IMR-90 (cell line): ENCODE results near the gene PYY. TPM values are rescaled to one million over a fixed set of nuclear protein-coding genes. Genes with fewer than 3 reads are reported as not detected.
A peak's percentile ranks its signal among the peaks of the same experiment; 100 is the strongest.

Source experiments
- ATAC-seq: fragments of 200-7000 bp; cut with Tn5 transposase; 2 replicates; pipeline ENCODE4 v1.9.1; 2020; ENCODE audit warnings: low read depth, mild to moderate bottlenecking, moderate library complexity
- BruUV-seq: library from RNA; stranded (reverse); fragments of 400-500 nt; replicated peaks from 2 replicates; lab custom pipeline; 2021; lab: Mats Ljungman, UMichigan
- CTCF ChIA-PET: fragments of 300-600 bp; formaldehyde crosslinking; extraction: SDS; loops from one replicate; lab custom pipeline; 2021; ENCODE audit warnings: antibody characterized with exemption; lab: Yijun Ruan, JAX
- POLR2A ChIA-PET: fragments of 300-600 bp; sonication (Branson Sonifier 250); formaldehyde crosslinking; loops from one replicate; lab custom pipeline; 2022; ENCODE audit warnings: antibody characterized with exemption; ENCODE audit not compliant: unreplicated experiment; lab: Charles Lee
- DNase-seq: peaks from one replicate; pipeline ENCODE4 v3.0.0; 2013
- H2AFZ ChIP-seq: replicated peaks from 2 replicates; pipeline ENCODE3; 2013; ENCODE audit warnings: low read length, mild to moderate bottlenecking; ENCODE audit not compliant: poor library complexity
- H2AK5ac ChIP-seq: 2 replicates; pipeline ENCODE4 v1.6.1; 2013; ENCODE audit warnings: low read depth, low read length, inconsistent platforms
- H2AK9ac ChIP-seq: replicated peaks from 2 replicates; pipeline ENCODE3; 2013; ENCODE audit warnings: mild to moderate bottlenecking, low read depth, low read length, moderate library complexity; ENCODE audit not compliant: poor library complexity
- H2BK120ac ChIP-seq: 2 replicates; pipeline ENCODE4 v1.6.1; 2013; ENCODE audit warnings: low read depth, low read length, inconsistent platforms
- H2BK15ac ChIP-seq: 3 replicates; pipeline ENCODE4 v1.6.1; 2013; ENCODE audit warnings: low read depth, low read length, inconsistent platforms
- H2BK20ac ChIP-seq: 2 replicates; pipeline ENCODE4 v1.6.1; 2013; ENCODE audit warnings: low read depth, mild to moderate bottlenecking, inconsistent platforms, low read length, moderate library complexity
- H2BK5ac ChIP-seq: 2 replicates; pipeline ENCODE4 v1.6.1; 2013; ENCODE audit warnings: mild to moderate bottlenecking, low read depth, low read length, inconsistent platforms; ENCODE audit not compliant: poor library complexity, severe bottlenecking
- H3K14ac ChIP-seq: replicated peaks from 2 replicates; pipeline ENCODE4 v1.6.1; 2013; ENCODE audit warnings: low read depth, low read length, inconsistent platforms
- H3K18ac ChIP-seq: 2 replicates; pipeline ENCODE4 v1.6.1; 2013; ENCODE audit warnings: low read depth, low read length, control low read depth
- H3K23ac ChIP-seq: 2 replicates; pipeline ENCODE4 v1.6.1; 2013; ENCODE audit warnings: low read depth, low read length, inconsistent platforms
- H3K27ac ChIP-seq: 2 replicates; pipeline ENCODE4 v1.5.1; 2013; ENCODE audit warnings: mild to moderate bottlenecking, control low read depth, low read length; ENCODE audit not compliant: insufficient read depth
- H3K27me3 ChIP-seq: 2 replicates; pipeline ENCODE4 v1.6.1; 2013; ENCODE audit warnings: low read length; ENCODE audit not compliant: control insufficient read depth, insufficient read depth
- H3K36me3 ChIP-seq: 2 replicates; pipeline ENCODE4 v1.6.1; 2013; ENCODE audit warnings: low read length, mixed read lengths; ENCODE audit not compliant: control insufficient read depth, insufficient read depth
- H3K4ac ChIP-seq: 2 replicates; pipeline ENCODE4 v1.6.1; 2013; ENCODE audit warnings: low read depth, low read length, inconsistent platforms
- H3K4me1 ChIP-seq: 2 replicates; pipeline ENCODE4 v1.6.1; 2013; ENCODE audit warnings: low read length, mixed read lengths; ENCODE audit not compliant: control insufficient read depth, insufficient read depth
- H3K4me2 ChIP-seq: 2 replicates; pipeline ENCODE4 v1.6.1; 2013; ENCODE audit warnings: low read depth, mild to moderate bottlenecking, control low read depth, low read length, moderate library complexity
- H3K4me3 ChIP-seq: 2 replicates; pipeline ENCODE4 v1.5.1; 2013; ENCODE audit warnings: low read depth, mild to moderate bottlenecking, control low read depth, low read length, moderate library complexity; ENCODE audit not compliant: insufficient read depth
- H3K56ac ChIP-seq: 2 replicates; pipeline ENCODE4 v1.6.1; 2013; ENCODE audit warnings: low read length, inconsistent platforms; ENCODE audit not compliant: insufficient read depth; ENCODE audit errors: extremely low read depth
- H3K79me1 ChIP-seq, 2 experiments: 2 replicates each; pipeline ENCODE4 v1.6.1; 2013; ENCODE audit warnings: low read length in 2 of 2, inconsistent platforms in 1 of 2, low read depth in 1 of 2
- H3K9ac ChIP-seq: 2 replicates; pipeline ENCODE4 v1.6.1; 2013; ENCODE audit warnings: low read depth, low read length, control low read depth
- H3K9me1 ChIP-seq: 2 replicates; pipeline ENCODE4 v1.6.1; 2013; ENCODE audit warnings: low read length, inconsistent platforms; ENCODE audit not compliant: insufficient read depth
- H3K9me3 ChIP-seq: 2 replicates; pipeline ENCODE4 v1.6.1; 2013; ENCODE audit warnings: low read length; ENCODE audit not compliant: control insufficient read depth, insufficient read depth
- H4K20me1 ChIP-seq: 2 replicates; pipeline ENCODE4 v1.6.1; 2013; ENCODE audit warnings: low read length, inconsistent platforms; ENCODE audit not compliant: insufficient read depth
- H4K5ac ChIP-seq: 2 replicates; pipeline ENCODE4 v1.6.1; 2013; ENCODE audit warnings: mild to moderate bottlenecking, low read depth, low read length, control low read depth
- H4K8ac ChIP-seq, 2 experiments: 2 replicates each; pipeline ENCODE4 v1.6.1; 2013; ENCODE audit warnings: low read depth in 2 of 2, low read length in 2 of 2, control low read depth in 1 of 2, inconsistent platforms in 1 of 2
- H4K91ac ChIP-seq: 2 replicates; pipeline ENCODE4 v1.6.1; 2013; ENCODE audit warnings: low read depth, low read length, inconsistent platforms; ENCODE audit not compliant: insufficient read depth
- NFE2L2 ChIP-seq: fragments of 150-350 bp; IDR thresholded peaks from 2 replicates; pipeline ENCODE4 v1.6.1; 2016; ENCODE audit warnings: low read depth, mild to moderate bottlenecking, low read length
- POLR2A ChIP-seq: IDR thresholded peaks from 2 replicates; pipeline ENCODE4 v1.6.1; 2012; ENCODE audit warnings: mild to moderate bottlenecking, low read depth, low read length
- RCOR1 ChIP-seq: IDR thresholded peaks from 2 replicates; pipeline ENCODE4 v1.6.1; 2012; ENCODE audit warnings: mild to moderate bottlenecking, low read length, improper control_type of control experiment; ENCODE audit not compliant: insufficient replicate concordance
- WGBS, 2 experiments: methylation state at CpG; one replicate each; pipeline versions ENCODE4 v1.1.5 to v1.1.7; 2013; ENCODE audit warnings: missing lambda C conversion rate in 2 of 2; ENCODE audit not compliant: insufficient read length in 1 of 2; ENCODE audit errors: extremely low coverage in 2 of 2; 5-methylcytosine and 5-hydroxymethylcytosine counted together
- dilution Hi-C: fragments of 300-500 bp; cut with HindIII; formaldehyde crosslinking; loops from one replicate; pipeline ENCODE4 v1.14.3; 2018; ENCODE audit warnings: low sequenced_read_pairs; ENCODE audit not compliant: unreplicated experiment
- in situ Hi-C: fragments of 300-500 bp; cut with MboI; formaldehyde crosslinking; loops from 3 replicates; pipeline ENCODE4 v1.14.3; 2019; ENCODE audit warnings: low sequenced_read_pairs, inconsistent platforms, mixed read lengths
- intact Hi-C: fragments of 100-400 bp; cut with micrococcal nuclease; formaldehyde crosslinking; loops from 2 replicates; pipeline ENCODE4 v1.10.0; 2022
- polyA plus RNA-seq, 3 experiments: library from polyadenylated mRNA; depleted of rRNA; stranded (reverse); fragments of >200 nt; gene quantifications; 2 replicates each; pipeline ENCODE4 v1.2.3, GENCODE V29; 2012; ENCODE audit warnings: low replicate concordance in 1 of 3
- total RNA-seq: library from RNA; depleted of rRNA; stranded (reverse); fragments of >200 nt; gene quantifications from 2 replicates; pipeline ENCODE4 v1.2.3, GENCODE V29; 2012
- TF ChIP-seq, protein P1 (sequence below): fragments of 150-350 bp; IDR thresholded peaks from 2 replicates; pipeline ENCODE4 v1.6.1; 2016; ENCODE audit warnings: low read depth, mild to moderate bottlenecking, low read length, moderate library complexity, borderline replicate concordance
- TF ChIP-seq, protein P2 (sequence below): fragments of 150-350 bp; IDR thresholded peaks from 2 replicates; pipeline ENCODE4 v1.6.1; 2017; ENCODE audit warnings: mild to moderate bottlenecking, antibody characterized with exemption, low read length, low read depth

PYY gene
- total and polyA plus RNA-seq, 2 of the 4 experiments (the other 2 are of a cell fraction) = not detected

DNA sequence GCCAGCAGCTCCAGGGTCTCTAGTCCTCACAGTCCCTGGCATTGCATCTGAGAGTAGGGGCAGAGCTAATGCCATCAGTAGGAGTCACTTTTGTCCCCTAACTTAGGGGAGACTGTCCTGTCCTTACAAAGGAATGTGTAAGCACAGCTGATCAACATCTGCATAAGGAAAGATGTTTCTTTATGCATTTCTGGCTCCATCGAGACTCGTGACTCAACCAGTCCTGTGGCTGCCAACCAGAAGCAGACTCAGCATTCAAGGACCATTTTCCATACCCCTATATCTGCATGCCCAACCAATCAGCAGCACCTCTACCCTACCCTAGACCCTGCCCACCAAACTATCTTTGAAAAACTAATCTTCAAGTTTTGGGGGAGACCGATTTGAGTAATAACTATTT is 38.2 kb downstream of the PYY start:
- no peak overlapping the region for H2AK5ac ChIP-seq
- H3K79me1 ChIP-seq = no peaks in the 10 kb centered on the region
- H3K14ac ChIP-seq = no peak overlapping the region
- no peaks in the 10 kb centered on the region for H3K4me1 ChIP-seq
- in situ Hi-C loops = no loop called here
- intact Hi-C loops = no loop called here
- dilution Hi-C loops = no loop called here
- no peak overlapping the region for H2BK120ac ChIP-seq
- H2AK9ac ChIP-seq = no peak overlapping the region
- H3K9me1 ChIP-seq = peaks cover 3% of the 10 kb centered on the region; the same call in 1 of the 2 replicates
- no peaks in the 10 kb centered on the region for H4K20me1 ChIP-seq
- H3K23ac ChIP-seq = no peak overlapping the region
- no peak overlapping the region for H4K5ac ChIP-seq
- H3K9me3 ChIP-seq = no peaks in the 10 kb centered on the region
- CTCF ChIA-PET = no interaction called here
- DNase-seq = peak; percentile 22
- no peak overlapping the region for H4K91ac ChIP-seq
- no peaks in the 10 kb centered on the region for H3K36me3 ChIP-seq
- POLR2A ChIA-PET = no interaction called here
- H3K4me2 ChIP-seq = no peak overlapping the region
- no peak overlapping the region for H3K56ac ChIP-seq
- no peak overlapping the region for H2BK20ac ChIP-seq
- H3K9ac ChIP-seq = no peak overlapping the region
- H3K4ac ChIP-seq = no peak overlapping the region
- H3K27ac ChIP-seq = no peak overlapping the region
- BruUV-seq = no TSS peak
- no peak overlapping the region for H2BK5ac ChIP-seq
- peaks cover 66% of the 10 kb centered on the region for H3K27me3 ChIP-seq
- TF ChIP-seq NFE2L2 = no peak
- TF ChIP-seq RCOR1 = no peak
- TF ChIP-seq, protein P1, sequence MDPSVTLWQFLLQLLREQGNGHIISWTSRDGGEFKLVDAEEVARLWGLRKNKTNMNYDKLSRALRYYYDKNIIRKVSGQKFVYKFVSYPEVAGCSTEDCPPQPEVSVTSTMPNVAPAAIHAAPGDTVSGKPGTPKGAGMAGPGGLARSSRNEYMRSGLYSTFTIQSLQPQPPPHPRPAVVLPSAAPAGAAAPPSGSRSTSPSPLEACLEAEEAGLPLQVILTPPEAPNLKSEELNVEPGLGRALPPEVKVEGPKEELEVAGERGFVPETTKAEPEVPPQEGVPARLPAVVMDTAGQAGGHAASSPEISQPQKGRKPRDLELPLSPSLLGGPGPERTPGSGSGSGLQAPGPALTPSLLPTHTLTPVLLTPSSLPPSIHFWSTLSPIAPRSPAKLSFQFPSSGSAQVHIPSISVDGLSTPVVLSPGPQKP = no peak
- TF ChIP-seq, protein P2, sequence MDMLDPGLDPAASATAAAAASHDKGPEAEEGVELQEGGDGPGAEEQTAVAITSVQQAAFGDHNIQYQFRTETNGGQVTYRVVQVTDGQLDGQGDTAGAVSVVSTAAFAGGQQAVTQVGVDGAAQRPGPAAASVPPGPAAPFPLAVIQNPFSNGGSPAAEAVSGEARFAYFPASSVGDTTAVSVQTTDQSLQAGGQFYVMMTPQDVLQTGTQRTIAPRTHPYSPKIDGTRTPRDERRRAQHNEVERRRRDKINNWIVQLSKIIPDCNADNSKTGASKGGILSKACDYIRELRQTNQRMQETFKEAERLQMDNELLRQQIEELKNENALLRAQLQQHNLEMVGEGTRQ = no peak
- TF ChIP-seq POLR2A = no peak
- no peak overlapping the region for H4K8ac ChIP-seq
- H2AFZ ChIP-seq = no peak overlapping the region
- no peak overlapping the region for H3K4me3 ChIP-seq
- H2BK15ac ChIP-seq = no peak overlapping the region
- ATAC-seq = peak; percentile 29; the same call in 1 of the 2 replicates
- no peak overlapping the region for H3K18ac ChIP-seq
- WGBS, 2 experiments = no CpG with 5 or more reads among the region's 3 CpGs
